ENCODE data around the gene CORO6.

Gene CORO6

DNA sequence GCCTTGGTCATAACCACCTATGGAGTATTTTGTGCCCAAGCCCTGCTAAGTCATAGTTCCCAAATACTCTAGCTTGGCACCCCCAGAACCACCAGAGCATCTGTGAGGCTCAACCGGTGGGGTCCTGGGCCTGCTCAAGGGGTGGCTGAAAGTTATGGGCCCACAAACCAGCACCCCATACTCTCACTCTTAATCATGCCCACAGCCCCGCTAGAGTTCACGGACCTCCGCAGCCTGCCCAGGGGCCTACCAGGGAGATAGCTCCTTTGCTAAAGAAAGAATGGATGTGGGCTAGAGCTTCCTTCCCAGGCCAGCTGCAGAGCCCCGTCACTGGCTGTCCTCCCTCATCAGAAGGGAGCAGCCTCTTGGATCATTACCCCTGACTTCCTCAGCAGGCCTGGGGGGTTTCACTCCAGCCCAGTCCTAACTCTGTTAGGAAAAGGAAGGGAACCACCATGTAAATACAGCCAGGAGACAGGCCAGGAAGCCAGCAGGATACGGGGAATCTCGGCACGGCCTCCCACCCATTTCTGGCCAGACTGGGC lies 34.6 kb downstream of the CORO6 start:
- TF ChIP-seq, protein P1, sequence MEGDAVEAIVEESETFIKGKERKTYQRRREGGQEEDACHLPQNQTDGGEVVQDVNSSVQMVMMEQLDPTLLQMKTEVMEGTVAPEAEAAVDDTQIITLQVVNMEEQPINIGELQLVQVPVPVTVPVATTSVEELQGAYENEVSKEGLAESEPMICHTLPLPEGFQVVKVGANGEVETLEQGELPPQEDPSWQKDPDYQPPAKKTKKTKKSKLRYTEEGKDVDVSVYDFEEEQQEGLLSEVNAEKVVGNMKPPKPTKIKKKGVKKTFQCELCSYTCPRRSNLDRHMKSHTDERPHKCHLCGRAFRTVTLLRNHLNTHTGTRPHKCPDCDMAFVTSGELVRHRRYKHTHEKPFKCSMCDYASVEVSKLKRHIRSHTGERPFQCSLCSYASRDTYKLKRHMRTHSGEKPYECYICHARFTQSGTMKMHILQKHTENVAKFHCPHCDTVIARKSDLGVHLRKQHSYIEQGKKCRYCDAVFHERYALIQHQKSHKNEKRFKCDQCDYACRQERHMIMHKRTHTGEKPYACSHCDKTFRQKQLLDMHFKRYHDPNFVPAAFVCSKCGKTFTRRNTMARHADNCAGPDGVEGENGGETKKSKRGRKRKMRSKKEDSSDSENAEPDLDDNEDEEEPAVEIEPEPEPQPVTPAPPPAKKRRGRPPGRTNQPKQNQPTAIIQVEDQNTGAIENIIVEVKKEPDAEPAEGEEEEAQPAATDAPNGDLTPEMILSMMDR (IDR thresholded peaks at IDR 0.05; ENCODE audit: low read depth, low read length, missing control alignments): no peak
- no peak for DNase-seq (ENCODE audit: low read depth)
- peak overlapping the region; percentile 91 for H3K4me3 ChIP-seq (ENCODE audit: low read depth, low read length)

DNA sequence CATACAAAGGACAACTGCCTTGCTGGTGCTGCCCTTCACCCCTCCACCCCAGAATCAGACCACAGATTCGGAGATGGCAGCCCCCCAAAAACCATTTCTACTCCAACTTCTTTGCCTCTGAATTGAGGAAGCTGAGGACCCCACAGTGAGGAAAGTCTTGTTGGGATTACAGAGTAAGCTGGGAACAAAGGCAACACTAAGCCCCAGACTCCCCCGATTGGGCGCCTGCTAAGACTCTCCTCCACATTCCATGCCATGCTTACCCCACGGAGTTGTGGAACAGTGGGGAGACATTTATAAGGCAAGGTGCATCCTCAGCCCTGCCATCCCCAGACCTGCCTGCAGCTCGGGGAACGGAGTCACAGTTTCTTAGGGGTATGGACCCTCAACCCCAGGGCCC lies 35.1 kb downstream of the CORO6 start:
- DNase-seq (ENCODE audit: low read depth): no peak
- H3K4me3 ChIP-seq (ENCODE audit: low read depth, low read length): peak overlapping the region; percentile 91
- TF ChIP-seq, protein P1 (IDR thresholded peaks at IDR 0.05; ENCODE audit: low read depth, low read length, missing control alignments): no peak

GRCh38 chr17:29586676-29587469 lies 35.8 kb downstream of the CORO6 start:
- no peak overlapping the region for H3K4me3 ChIP-seq (ENCODE audit: low read depth, low read length)
- no peak for DNase-seq (ENCODE audit: low read depth)
- TF ChIP-seq, protein P1 (IDR thresholded peaks at IDR 0.05; ENCODE audit: low read depth, low read length, missing control alignments): no peak

DNA sequence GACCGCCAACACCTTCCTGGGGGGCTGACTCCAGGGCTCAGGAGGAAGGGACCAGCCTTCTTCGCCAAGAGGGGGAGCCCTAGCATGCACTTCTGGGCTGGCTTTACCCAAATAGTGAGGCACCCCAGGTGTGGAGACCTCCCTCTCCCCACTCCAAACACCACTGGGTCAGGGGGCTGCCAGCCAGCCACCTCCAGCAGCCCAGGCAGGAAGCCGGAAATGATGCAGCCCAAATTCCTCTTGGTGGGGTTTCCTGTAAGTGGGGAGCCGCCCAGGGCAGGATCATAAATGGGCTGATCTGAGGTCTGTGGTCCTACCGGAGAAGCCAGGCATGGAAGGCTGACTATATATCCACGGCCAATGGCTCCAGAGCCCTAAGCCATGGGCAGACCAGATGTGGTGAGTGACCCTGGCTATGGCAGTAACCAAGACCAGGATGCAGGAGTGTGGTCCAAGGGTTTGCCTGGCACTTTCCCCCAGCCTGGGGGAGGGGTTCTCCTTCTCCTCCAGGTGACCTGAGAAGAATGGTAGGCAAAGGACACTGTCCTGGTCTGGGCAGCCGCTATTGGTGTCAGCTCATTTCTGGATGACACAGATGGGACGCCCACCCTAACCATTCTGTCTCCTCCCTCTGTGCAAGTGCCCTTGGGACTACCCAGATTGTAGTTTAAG lies 37.5 kb downstream of the CORO6 start:
- TF ChIP-seq, protein P1 (IDR thresholded peaks at IDR 0.05; ENCODE audit: low read depth, low read length, missing control alignments): peak; percentile 61
- no peak for DNase-seq (ENCODE audit: low read depth)

DNA sequence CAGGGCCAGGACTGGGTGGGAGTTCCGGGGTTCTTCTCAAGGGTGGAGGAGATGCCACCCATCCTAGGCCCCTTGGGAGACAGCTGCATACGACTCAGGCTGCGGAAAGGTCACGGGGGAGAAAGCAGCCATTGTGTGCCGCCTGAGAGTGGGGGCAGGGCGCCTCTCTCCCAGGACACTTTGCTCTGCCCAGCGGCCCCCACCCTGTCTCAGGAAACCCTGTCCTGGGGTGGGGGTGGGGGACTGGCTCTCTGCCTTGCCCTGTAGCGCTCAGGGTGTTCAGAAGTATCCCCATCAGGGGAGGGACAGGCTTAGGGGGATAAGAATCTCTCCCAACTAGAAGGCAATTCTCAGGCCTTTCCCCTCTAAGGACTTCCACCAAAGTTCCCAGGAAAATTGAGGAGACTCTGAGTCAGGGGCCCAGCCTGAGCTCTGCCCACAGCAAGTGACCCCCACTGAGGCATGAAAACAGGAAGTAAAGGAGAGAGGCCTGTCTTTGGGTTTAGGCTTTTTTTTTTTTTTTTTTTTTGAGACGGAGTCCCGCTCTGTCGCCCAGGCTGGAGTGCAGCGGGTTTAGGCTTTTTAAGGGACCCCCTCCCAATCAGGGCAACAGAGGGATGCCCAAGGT lies 38.1 kb downstream of the CORO6 start:
- no peak overlapping the region; the same call in 1 of the 2 replicates for H3K4me3 ChIP-seq (ENCODE audit: low read depth, low read length)
- TF ChIP-seq, protein P1 (IDR thresholded peaks at IDR 0.05; ENCODE audit: low read depth, low read length, missing control alignments): no peak
- no peak for DNase-seq (ENCODE audit: low read depth)

More for the DNA sequence above, 37.5 kb downstream of the CORO6 start:
- H3K4me3 ChIP-seq (ENCODE audit: low read depth, low read length): no peak overlapping the region; the same call in 1 of the 2 replicates

DNA sequence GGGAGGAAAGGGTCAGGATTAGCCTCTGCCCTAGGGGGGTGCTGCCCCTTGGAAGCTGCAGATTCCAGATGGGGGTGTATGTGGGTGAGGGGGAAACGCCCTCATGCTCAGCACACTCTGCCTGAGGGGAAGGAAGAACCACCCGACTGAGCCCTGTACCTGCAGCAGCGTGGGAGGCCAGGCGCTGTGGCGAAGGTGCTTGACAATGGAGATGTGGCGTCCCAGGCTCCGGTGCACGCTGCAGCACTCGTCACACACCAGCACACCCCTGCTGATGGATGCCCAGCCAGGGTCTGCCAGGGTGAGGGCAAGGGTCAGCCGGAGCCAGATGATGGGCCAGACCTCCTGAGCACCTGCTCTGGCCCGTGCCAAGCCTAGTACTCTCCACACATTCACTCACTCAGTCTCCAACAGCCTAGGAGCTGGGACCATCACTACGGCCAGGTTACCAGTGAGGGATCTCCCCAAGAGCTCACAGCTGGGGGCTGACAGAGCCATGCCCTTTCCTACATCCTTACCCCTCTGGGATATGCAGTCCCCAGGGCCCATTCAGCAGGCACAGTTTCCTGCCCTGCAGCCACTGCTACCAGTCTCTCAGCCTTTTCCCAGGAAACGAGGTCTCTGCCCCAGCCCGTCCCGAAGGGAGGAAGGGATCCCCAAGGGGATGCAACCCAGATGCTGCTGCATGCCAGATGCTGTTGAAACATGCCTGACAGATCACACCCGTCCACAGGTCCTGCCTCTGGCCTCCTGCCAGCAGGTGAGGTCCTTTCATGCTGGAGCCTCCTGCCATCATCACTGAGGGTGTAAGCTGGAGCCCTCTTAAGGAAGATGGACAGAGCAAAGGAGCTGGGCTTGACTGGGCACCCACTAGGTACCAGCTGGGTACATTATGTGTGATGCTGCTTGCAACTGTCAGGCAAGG lies 39.1 kb downstream of the CORO6 start:
- no peak for DNase-seq (ENCODE audit: low read depth)
- TF ChIP-seq, protein P1 (IDR thresholded peaks at IDR 0.05; ENCODE audit: low read depth, low read length, missing control alignments): no peak
- H3K4me3 ChIP-seq (ENCODE audit: low read depth, low read length): no peak overlapping the region
